Loucy (cell line): ENCODE results near the gene STOM.

Experiments
- CTCF ChIP-seq: fragments of 200-600 bp; sonication (generic); conservative IDR thresholded peaks from 2 replicates; pipeline ENCODE4 v1.5.1; 2014; ENCODE audit warnings: mild to moderate bottlenecking, antibody characterized with exemption, low read length
- EZH2phosphoT487 ChIP-seq: fragments of 200-600 bp; IDR thresholded peaks from 2 replicates; pipeline ENCODE4 v1.6.1; 2018; ENCODE audit warnings: antibody characterized with exemption, mild to moderate bottlenecking, moderate library complexity, borderline replicate concordance

DNA sequence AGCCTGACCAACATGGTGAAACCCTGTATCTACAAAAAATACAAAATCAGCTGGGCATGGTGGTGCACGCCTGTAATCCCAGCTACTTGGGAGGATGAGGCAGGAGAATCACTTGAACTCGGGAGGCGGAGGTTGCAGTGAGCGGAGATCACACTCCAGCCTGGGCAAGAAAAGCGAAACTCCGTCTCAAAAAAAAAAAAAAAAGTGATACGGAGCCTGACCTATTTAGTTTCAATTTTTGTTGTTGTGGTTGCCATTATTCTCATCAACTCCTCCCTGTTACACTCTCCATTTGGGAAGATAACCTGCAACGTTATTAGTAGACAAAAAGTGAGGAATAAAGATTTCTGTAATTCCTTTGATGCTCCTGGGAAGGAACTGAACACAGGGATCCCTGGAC, 1.3 kb downstream of the STOM start:
- TF ChIP-seq CTCF: no peak
- no peak for TF ChIP-seq EZH2phosphoT487
